ENCODE measurements around the gene USP49.

- TF ChIP-seq CTCF (IDR thresholded peaks at IDR 0.05), result no peak
- no peak for TF ChIP-seq ZFX (IDR thresholded peaks at IDR 0.05; ENCODE audit: borderline replicate concordance)
Measured at GRCh38 chr6:41914869-41915530, 19.8 kb upstream of the USP49 start.

Data from 22Rv1 (cell line).